Gastroesophageal sphincter (tissue), 4 donors: ENCODE measurements around the gene SLC29A3. TPM values are rescaled to one million over a fixed set of nuclear protein-coding genes. Genes with fewer than 3 reads are reported as not detected.

ENCODE experiments used
- ATAC-seq: fragments of 150-250 bp; one replicate; pipeline ENCODE4 v1.9.1; 2016; ENCODE audit warnings: mild to moderate bottlenecking, moderate library complexity
- H3K27ac ChIP-seq, 4 donors: fragments of 200-600 bp; sonication (generic) in 3 of 4; 1 replicate in 3 of 4; 2 replicates in 1 of 4; pipeline ENCODE4 v1.5.1; 2016 to 2019
- H3K27me3 ChIP-seq: fragments of 200-600 bp; sonication (generic); one replicate; pipeline ENCODE4 v1.5.1; 2019
- H3K36me3 ChIP-seq, 2 donors: fragments of 200-600 bp; sonication (generic); one replicate each; pipeline ENCODE4 v1.5.1; 2019; ENCODE audit warnings: control low read depth in 1 of 2
- H3K4me1 ChIP-seq, 3 donors: fragments of 200-600 bp; sonication (generic); 1 replicate in 2 of 3; 2 replicates in 1 of 3; pipeline ENCODE4 v1.5.1; 2016 to 2019; ENCODE audit warnings: control low read depth in 2 of 3
- H3K4me3 ChIP-seq, 2 donors: fragments of 200-600 bp; sonication (generic); one replicate each; pipeline ENCODE4 v1.5.1; 2019; ENCODE audit warnings: mild to moderate bottlenecking in 1 of 2, moderate library complexity in 1 of 2
- H3K9me3 ChIP-seq, 3 donors: fragments of 200-600 bp; sonication (generic); one replicate each; pipeline ENCODE4 v1.5.1; 2017 to 2019; ENCODE audit warnings: control low read depth in 2 of 3
- EP300 ChIP-seq: sonication (generic); formaldehyde crosslinking; IDR thresholded peaks from one replicate; pipeline ENCODE4 v1.6.1; 2017; ENCODE audit warnings: antibody characterized with exemption, mild to moderate bottlenecking
- POLR2A ChIP-seq, 2 donors: fragments of 450-650 bp; IDR thresholded peaks; one replicate each; pipeline ENCODE4 v1.6.1; 2017; ENCODE audit warnings: antibody characterized with exemption in 2 of 2, mild to moderate bottlenecking in 2 of 2, moderate library complexity in 1 of 2
- POLR2AphosphoS5 ChIP-seq: sonication (generic); formaldehyde crosslinking; IDR thresholded peaks from one replicate; pipeline ENCODE4 v1.6.1; 2017; ENCODE audit warnings: antibody characterized with exemption
- WGBS, 2 donors: methylation state at CpG; one replicate each; pipeline ENCODE4 v1.1.5; 2018; ENCODE audit warnings: low coverage in 1 of 2; 5-methylcytosine and 5-hydroxymethylcytosine counted together
- total RNA-seq, 4 donors: library from RNA; depleted of rRNA; stranded (reverse); fragments of >200 nt; gene quantifications; one replicate each; pipeline ENCODE4 v1.1.0, GENCODE V29; 2016
- TF ChIP-seq, protein P1 (sequence below), 4 experiments: fragments of 200-600 bp in 2 of 4; fragments of 450-650 bp in 2 of 4; sonication (generic) in 1 of 4; IDR thresholded peaks; one replicate each; pipeline ENCODE4 v1.5.1; 2017 to 2019; ENCODE audit warnings: antibody characterized with exemption in 4 of 4, mild to moderate bottlenecking in 2 of 4, moderate library complexity in 2 of 4

The SLC29A3 gene
- total RNA-seq, 4 donors from 2014 or later, result 3.3 to 9.8 (median 4.9) TPM

DNA sequence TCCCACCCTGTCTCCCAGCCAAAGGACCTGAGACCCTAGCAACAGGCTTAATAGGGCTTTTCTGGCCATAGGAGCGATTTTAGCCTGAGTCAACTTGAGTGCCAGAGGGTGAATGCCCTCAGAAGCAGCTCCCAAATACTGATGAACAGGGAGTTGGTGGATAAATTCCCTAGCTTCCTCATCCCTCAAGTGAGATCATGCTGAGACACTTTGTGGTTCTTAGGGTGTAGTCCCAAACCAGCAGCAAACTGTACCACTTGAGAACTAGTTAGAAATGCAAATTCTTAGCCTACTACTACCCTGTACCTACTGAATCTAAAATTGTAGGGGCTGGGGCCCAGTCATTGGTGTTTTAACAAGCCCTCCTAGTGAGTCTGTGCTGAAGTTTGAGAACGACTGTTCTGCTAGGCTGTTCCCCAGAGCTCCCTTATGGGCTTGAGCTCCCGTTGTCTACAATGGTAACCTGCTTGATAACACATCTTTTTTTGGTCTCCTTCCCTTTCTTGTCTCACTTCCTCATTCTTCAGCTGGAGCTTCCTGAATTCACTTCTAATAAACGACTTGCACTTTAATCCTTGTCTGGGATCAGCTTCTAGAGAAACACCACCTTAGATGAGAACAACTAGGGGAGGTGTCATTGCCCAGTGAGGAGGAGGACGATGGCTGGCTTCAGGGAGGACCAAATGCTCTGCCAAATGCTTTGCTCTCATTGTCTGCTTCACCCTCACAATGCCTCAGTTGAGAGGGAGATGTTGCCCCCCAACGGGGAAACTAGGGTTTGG lies 59.5 kb downstream of the SLC29A3 start:
- 80 to 91% methylated on average over 1 to 3 of the region's 6 CpGs for WGBS, 2 donors
- no peaks in the 10 kb centered on the region for H3K9me3 ChIP-seq
- H3K36me3 ChIP-seq, result no peaks in the 10 kb centered on the region
- H3K4me1 ChIP-seq, result peaks cover 0 to 25% (median 4%) of the 10 kb centered on the region in 3 donors
- peak overlapping the region in 2 of 4 donors; percentile 85 to 89 for H3K27ac ChIP-seq
- ATAC-seq, result no peak
- TF ChIP-seq, protein P1, sequence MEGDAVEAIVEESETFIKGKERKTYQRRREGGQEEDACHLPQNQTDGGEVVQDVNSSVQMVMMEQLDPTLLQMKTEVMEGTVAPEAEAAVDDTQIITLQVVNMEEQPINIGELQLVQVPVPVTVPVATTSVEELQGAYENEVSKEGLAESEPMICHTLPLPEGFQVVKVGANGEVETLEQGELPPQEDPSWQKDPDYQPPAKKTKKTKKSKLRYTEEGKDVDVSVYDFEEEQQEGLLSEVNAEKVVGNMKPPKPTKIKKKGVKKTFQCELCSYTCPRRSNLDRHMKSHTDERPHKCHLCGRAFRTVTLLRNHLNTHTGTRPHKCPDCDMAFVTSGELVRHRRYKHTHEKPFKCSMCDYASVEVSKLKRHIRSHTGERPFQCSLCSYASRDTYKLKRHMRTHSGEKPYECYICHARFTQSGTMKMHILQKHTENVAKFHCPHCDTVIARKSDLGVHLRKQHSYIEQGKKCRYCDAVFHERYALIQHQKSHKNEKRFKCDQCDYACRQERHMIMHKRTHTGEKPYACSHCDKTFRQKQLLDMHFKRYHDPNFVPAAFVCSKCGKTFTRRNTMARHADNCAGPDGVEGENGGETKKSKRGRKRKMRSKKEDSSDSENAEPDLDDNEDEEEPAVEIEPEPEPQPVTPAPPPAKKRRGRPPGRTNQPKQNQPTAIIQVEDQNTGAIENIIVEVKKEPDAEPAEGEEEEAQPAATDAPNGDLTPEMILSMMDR (IDR thresholded peaks at IDR 0.05), result no peak
- TF ChIP-seq EP300, result no peak
- TF ChIP-seq POLR2A (IDR thresholded peaks at IDR 0.05), result no peak
- no peak for TF ChIP-seq POLR2AphosphoS5
- no peak overlapping the region for H3K4me3 ChIP-seq
- H3K27me3 ChIP-seq, result no peaks in the 10 kb centered on the region

DNA sequence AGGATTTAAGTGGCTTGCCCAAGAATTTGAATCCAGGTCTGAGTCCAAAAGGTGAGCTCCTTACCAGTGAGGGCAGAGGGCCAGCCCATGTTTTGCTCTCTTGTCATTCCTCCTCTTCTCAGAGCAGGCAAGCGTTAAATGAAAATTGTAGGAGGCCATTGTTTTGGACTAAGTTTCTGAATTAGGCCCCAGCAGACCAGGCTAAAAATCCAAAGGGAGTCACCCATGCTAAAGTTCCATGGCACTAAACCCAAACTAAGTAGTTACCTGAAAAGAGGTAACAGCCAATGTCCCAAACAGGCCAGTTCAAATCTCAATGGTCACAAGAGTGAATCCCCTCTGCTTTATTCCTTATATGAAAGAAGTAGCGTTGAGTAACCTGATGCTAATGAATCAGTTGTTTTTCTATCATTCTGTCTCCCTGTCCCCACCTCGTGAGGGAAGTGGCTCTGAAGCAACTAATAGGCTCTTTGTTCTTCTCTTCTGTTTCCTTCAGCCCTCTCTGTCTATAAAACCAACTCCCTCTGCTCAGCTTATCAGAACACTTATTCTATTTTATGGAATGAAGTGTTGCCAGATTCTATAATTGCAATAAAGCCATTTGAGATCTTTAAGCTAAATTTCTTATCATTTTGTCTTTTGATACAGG lies 60.2 kb downstream of the SLC29A3 start:
- no peak overlapping the region for H3K27ac ChIP-seq
- ATAC-seq, result no peak
- no peaks in the 10 kb centered on the region for H3K9me3 ChIP-seq
- no peaks in the 10 kb centered on the region for H3K27me3 ChIP-seq
- no peak overlapping the region for H3K4me3 ChIP-seq
- H3K36me3 ChIP-seq, result no peaks in the 10 kb centered on the region
- peaks cover 0 to 25% (median 4%) of the 10 kb centered on the region in 3 donors for H3K4me1 ChIP-seq
- TF ChIP-seq POLR2A (IDR thresholded peaks at IDR 0.05), result no peak
- TF ChIP-seq POLR2AphosphoS5, result no peak
- TF ChIP-seq, protein P1 (IDR thresholded peaks at IDR 0.05), result no peak
- no peak for TF ChIP-seq EP300
- WGBS, 2 donors, result 55 to 74% methylated on average over 2 of the region's 3 CpGs

DNA sequence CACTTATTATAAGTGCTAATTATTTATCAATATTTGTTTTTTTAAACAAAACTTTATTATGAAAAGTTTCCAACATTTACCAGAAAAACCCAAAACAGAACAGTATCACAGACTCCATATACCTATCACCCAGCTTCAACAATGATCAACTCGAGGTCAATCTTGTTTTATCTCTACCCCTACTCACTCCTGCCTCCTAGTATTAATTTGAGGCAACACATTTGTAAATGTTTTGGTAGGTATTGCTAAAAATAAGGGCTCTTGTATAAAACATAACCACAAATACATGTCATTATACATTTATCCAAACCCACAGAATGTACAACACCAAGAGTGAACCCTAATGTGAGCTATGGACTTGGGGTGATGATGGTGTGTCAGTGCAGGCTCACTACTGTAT lies 61.8 kb downstream of the SLC29A3 start:
- H3K4me3 ChIP-seq, result no peak overlapping the region

DNA sequence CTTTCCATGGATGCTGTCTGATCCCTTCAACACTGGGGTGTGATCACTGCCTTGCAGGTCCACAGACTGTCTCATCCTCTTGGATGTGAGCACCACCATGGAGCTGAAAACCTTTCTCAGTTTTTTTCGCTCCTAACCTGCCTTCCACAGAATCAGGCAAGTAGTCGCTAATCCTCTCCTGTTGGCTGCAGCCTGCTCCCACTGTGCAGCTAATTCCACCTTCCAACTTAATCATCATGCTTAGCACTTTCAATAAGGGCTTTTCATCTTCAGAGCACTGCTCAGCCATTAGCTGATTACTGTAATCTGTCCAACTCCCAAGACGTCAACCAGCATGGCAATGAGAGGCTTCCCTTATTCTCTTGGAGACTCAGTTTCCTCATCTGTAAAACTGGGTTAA lies 62.6 kb downstream of the SLC29A3 start:
- no peak for ATAC-seq
- H3K4me3 ChIP-seq, result no peak overlapping the region
- no peaks in the 10 kb centered on the region for H3K27me3 ChIP-seq
- H3K9me3 ChIP-seq, result no peaks in the 10 kb centered on the region
- peaks cover 0 to 16% (median 4%) of the 10 kb centered on the region in 3 donors for H3K4me1 ChIP-seq
- 83 to 100% methylated on average over 1 to 2 of the region's 3 CpGs for WGBS, 2 donors
- H3K36me3 ChIP-seq, result no peaks in the 10 kb centered on the region
- TF ChIP-seq EP300 (no peak), POLR2AphosphoS5 (no peak), POLR2A (IDR thresholded peaks at IDR 0.05) (no peak)
- TF ChIP-seq, protein P1 (IDR thresholded peaks at IDR 0.05), result no peak
- H3K27ac ChIP-seq, result no peak overlapping the region

More for the DNA sequence above, 61.8 kb downstream of the SLC29A3 start:
- ATAC-seq, result no peak
- Histone ChIP-seq H3K36me3 (no peaks in the 10 kb centered on the region), H3K9me3 (no peaks in the 10 kb centered on the region), H3K4me1 (peaks cover 0 to 24% (median 4%) of the 10 kb centered on the region in 3 donors), H3K27me3 (no peaks in the 10 kb centered on the region), H3K27ac (no peak overlapping the region)
- TF ChIP-seq EP300, result no peak
- TF ChIP-seq POLR2A (IDR thresholded peaks at IDR 0.05), result no peak
- TF ChIP-seq POLR2AphosphoS5, result no peak
- TF ChIP-seq, protein P1 (IDR thresholded peaks at IDR 0.05), result no peak
- WGBS, 2 donors, result 27 to 38% methylated on average over 1 of the region's 1 CpG
